Measurements from ENCODE around the gene PRKG1.
A peak's percentile ranks its signal among the peaks of the same experiment; 100 is the strongest.

DNA sequence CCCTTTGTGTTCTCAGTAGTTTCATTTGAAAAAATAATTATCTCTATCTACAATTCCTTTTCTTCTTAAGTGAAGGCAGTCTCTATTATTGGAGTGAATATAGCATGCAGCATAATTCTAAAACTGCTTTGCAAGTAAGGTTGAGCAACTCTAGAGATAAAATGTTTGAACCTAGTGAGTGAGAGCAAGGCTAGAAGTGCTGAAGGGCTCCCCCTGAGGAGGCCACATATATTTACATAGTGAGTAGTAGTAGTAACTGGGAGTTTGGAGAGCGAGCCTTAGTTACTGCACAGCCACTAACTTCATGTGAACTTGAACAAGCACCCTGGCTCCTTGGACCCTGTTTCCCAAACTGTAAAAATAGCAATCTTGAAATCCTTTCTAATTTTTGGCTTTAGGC, 1098.3 kb downstream of the PRKG1 start:
- TF ChIP-seq, protein P1, sequence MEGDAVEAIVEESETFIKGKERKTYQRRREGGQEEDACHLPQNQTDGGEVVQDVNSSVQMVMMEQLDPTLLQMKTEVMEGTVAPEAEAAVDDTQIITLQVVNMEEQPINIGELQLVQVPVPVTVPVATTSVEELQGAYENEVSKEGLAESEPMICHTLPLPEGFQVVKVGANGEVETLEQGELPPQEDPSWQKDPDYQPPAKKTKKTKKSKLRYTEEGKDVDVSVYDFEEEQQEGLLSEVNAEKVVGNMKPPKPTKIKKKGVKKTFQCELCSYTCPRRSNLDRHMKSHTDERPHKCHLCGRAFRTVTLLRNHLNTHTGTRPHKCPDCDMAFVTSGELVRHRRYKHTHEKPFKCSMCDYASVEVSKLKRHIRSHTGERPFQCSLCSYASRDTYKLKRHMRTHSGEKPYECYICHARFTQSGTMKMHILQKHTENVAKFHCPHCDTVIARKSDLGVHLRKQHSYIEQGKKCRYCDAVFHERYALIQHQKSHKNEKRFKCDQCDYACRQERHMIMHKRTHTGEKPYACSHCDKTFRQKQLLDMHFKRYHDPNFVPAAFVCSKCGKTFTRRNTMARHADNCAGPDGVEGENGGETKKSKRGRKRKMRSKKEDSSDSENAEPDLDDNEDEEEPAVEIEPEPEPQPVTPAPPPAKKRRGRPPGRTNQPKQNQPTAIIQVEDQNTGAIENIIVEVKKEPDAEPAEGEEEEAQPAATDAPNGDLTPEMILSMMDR (conservative IDR thresholded peaks at IDR 0.05; ENCODE audit: low read length) = 0 out of 2 replicates have a peak, but pooled peaks have one; percentile 21
- no peak for TF ChIP-seq EZH2phosphoT487 (IDR thresholded peaks at IDR 0.05; ENCODE audit: borderline replicate concordance)

Data from Loucy (cell line).